ENCODE measurements around the gene MED8. TPM values are rescaled to one million over a fixed set of nuclear protein-coding genes. Genes with fewer than 3 reads are reported as not detected.

The MED8 gene
- total and polyA plus RNA-seq, 2 of the 13 experiments (the other 11 are each of a cell fraction or from before 2014, with no cell fraction given) = 16.9 to 77.4 TPM

GRCh38 chr1:43358121-43358745, 31.4 kb downstream of the MED8 start (continued):
- TF ChIP-seq RBM39 (IDR thresholded peaks at IDR 0.05; ENCODE audit: low read depth, low read length, poor library complexity, severe bottlenecking) (no peak), JDP2 (CRISPR knock-in tag; IDR thresholded peaks at IDR 0.05; ENCODE audit: borderline replicate concordance) (no peak), ZNF253 (CRISPR knock-in tag; IDR thresholded peaks at IDR 0.05; ENCODE audit: borderline replicate concordance) (no peak), NKX3-1 (CRISPR knock-in tag; IDR thresholded peaks at IDR 0.05) (peak; percentile 51), TEAD3 (CRISPR knock-in tag; optimal IDR thresholded peaks at IDR 0.05; ENCODE audit: borderline replicate concordance) (no peak), POLR2AphosphoS5 (IDR thresholded peaks at IDR 0.05; ENCODE audit: low read depth, low read length) (no peak), ZNF33A (CRISPR knock-in tag; IDR thresholded peaks at IDR 0.05; ENCODE audit: borderline replicate concordance) (0 out of 2 replicates have a peak, but pooled peaks have one; percentile 53), ZNF652 (CRISPR knock-in tag; IDR thresholded peaks at IDR 0.05; ENCODE audit: borderline replicate concordance, low read depth) (no peak), GATAD2A (CRISPR knock-in tag; IDR thresholded peaks at IDR 0.05) (no peak; the same call in 1 of the 2 replicates), ZNF615 (CRISPR knock-in tag; IDR thresholded peaks at IDR 0.05; ENCODE audit: borderline replicate concordance) (no peak), HOXD1 (CRISPR knock-in tag; IDR thresholded peaks at IDR 0.05) (0 out of 2 replicates have a peak, but pooled peaks have one; percentile 36), ZNF264 (CRISPR knock-in tag; IDR thresholded peaks at IDR 0.05) (0 out of 2 replicates have a peak, but pooled peaks have one; percentile 24), ZNF790 (CRISPR knock-in tag; IDR thresholded peaks at IDR 0.05; ENCODE audit: borderline replicate concordance) (no peak), KLF6 (CRISPR knock-in tag; IDR thresholded peaks at IDR 0.05) (peak; percentile 43; the same call in 1 of the 2 replicates), HIVEP1 (CRISPR knock-in tag; IDR thresholded peaks at IDR 0.05) (no peak), ZNF713 (CRISPR knock-in tag; IDR thresholded peaks at IDR 0.05) (no peak), KDM5A (IDR thresholded peaks at IDR 0.05; ENCODE audit: borderline replicate concordance, low read length) (no peak), ZFY (CRISPR knock-in tag; IDR thresholded peaks at IDR 0.05) (peak; percentile 73), ZNF101 (CRISPR knock-in tag; IDR thresholded peaks at IDR 0.05; ENCODE audit: borderline replicate concordance, low read depth) (no peak), MYC (CRISPR knock-in tag; IDR thresholded peaks at IDR 0.05; ENCODE audit: borderline replicate concordance) (no peak), HIC2 (CRISPR knock-in tag; IDR thresholded peaks at IDR 0.05; ENCODE audit: low read depth) (no peak), POGZ (CRISPR knock-in tag; IDR thresholded peaks at IDR 0.05) (no peak), PLRG1 (conservative IDR thresholded peaks at IDR 0.05) (no peak), ZNF781 (CRISPR knock-in tag; IDR thresholded peaks at IDR 0.05; ENCODE audit: borderline replicate concordance, not compliant biosample characterization) (no peak)
- TF ChIP-seq, protein P1, sequence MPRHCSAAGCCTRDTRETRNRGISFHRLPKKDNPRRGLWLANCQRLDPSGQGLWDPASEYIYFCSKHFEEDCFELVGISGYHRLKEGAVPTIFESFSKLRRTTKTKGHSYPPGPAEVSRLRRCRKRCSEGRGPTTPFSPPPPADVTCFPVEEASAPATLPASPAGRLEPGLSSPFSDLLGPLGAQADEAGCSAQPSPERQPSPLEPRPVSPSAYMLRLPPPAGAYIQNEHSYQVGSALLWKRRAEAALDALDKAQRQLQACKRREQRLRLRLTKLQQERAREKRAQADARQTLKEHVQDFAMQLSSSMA (CRISPR knock-in tag; IDR thresholded peaks at IDR 0.05) = no peak
- TF ChIP-seq, protein P2, sequence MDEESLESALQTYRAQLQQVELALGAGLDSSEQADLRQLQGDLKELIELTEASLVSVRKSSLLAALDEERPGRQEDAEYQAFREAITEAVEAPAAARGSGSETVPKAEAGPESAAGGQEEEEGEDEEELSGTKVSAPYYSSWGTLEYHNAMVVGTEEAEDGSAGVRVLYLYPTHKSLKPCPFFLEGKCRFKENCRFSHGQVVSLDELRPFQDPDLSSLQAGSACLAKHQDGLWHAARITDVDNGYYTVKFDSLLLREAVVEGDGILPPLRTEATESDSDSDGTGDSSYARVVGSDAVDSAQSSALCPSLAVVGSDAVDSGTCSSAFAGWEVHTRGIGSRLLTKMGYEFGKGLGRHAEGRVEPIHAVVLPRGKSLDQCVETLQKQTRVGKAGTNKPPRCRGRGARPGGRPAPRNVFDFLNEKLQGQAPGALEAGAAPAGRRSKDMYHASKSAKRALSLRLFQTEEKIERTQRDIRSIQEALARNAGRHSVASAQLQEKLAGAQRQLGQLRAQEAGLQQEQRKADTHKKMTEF (CRISPR knock-in tag; IDR thresholded peaks at IDR 0.05) = no peak; the same call in 1 of the 2 replicates
- TF ChIP-seq, protein P3, sequence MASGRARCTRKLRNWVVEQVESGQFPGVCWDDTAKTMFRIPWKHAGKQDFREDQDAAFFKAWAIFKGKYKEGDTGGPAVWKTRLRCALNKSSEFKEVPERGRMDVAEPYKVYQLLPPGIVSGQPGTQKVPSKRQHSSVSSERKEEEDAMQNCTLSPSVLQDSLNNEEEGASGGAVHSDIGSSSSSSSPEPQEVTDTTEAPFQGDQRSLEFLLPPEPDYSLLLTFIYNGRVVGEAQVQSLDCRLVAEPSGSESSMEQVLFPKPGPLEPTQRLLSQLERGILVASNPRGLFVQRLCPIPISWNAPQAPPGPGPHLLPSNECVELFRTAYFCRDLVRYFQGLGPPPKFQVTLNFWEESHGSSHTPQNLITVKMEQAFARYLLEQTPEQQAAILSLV (CRISPR knock-in tag; IDR thresholded peaks at IDR 0.05; ENCODE audit: borderline replicate concordance) = no peak

Data from HepG2 (cell line).